ENCODE results near the gene RIPK4. TPM values are rescaled to one million over a fixed set of nuclear protein-coding genes. Genes with fewer than 3 reads are reported as not detected.
A peak's percentile ranks its signal among the peaks of the same experiment; 100 is the strongest.
"Not testable (repeated sequence)": the region's sequence is repeated elsewhere in the genome, so short reads cannot be mapped to it uniquely, and the experiment has no call there.

RIPK4 gene
- total and polyA plus RNA-seq, 7 experiments from 2014 or later, result 0.24 to 2.2 (median 0.41) TPM; not detected in 1

GRCh38 chr21:41726970-41727783, 39.7 kb downstream of the RIPK4 start:
- H3K9me3 Mint-ChIP-seq, result peaks cover 0 to 19% (median 9%) of the 10 kb centered on the region in 11 donors
- H3K27me3 Mint-ChIP-seq, result peaks cover 31 to 61% (median 47%) of the 10 kb centered on the region in 5 donors
- CTCF ChIA-PET, result no interaction called here
- POLR2A ChIA-PET, result no interaction called here
- H3K27ac ChIP-seq (ENCODE audit: low read depth, low read length), result no peak overlapping the region
- peaks cover 0 to 3% (median 0%) of the 10 kb centered on the region in 3 experiments for H3K9me3 ChIP-seq (ENCODE audit: control insufficient read depth in 2 of 3, low read length in 3 of 3)
- ATAC-seq (no peak), DNase-seq (no peak)
- H3K27ac Mint-ChIP-seq, result no peak overlapping the region
- H3K4me3 Mint-ChIP-seq, result peak overlapping the region in 1 of 10 donors; percentile 47
- no peak overlapping the region for H3K4me3 ChIP-seq (ENCODE audit: low read length)
- peaks cover 0 to 14% (median 0%) of the 10 kb centered on the region in 7 donors for H3K4me1 Mint-ChIP-seq
- H3K4me1 ChIP-seq (ENCODE audit: control insufficient read depth in 2 of 2, insufficient read depth in 2 of 2, low read length in 2 of 2), result no peaks in the 10 kb centered on the region
- H3K27me3 ChIP-seq (ENCODE audit: control insufficient read depth in 2 of 2, insufficient read depth in 2 of 2, low read length in 2 of 2), result peaks cover 0 to 4% of the 10 kb centered on the region in 2 donors
- intact Hi-C loops (cut with micrococcal nuclease), result no loop called here
- H3K36me3 ChIP-seq (ENCODE audit: control insufficient read depth in 2 of 3, insufficient read depth in 3 of 3, low read length in 3 of 3), result no peaks in the 10 kb centered on the region
- peaks cover 0 to 5% (median 0%) of the 10 kb centered on the region in 5 donors for H3K36me3 Mint-ChIP-seq

GRCh38 chr21:41726630-41726969, 40.3 kb downstream of the RIPK4 start:
- no peak for DNase-seq
- no peaks in the 10 kb centered on the region for H3K4me1 ChIP-seq (ENCODE audit: control insufficient read depth in 2 of 2, insufficient read depth in 2 of 2, low read length in 2 of 2)
- intact Hi-C loops (cut with micrococcal nuclease), result no loop called here
- Mint-ChIP-seq H3K4me1 (peaks cover 0 to 15% (median 0%) of the 10 kb centered on the region in 7 donors), H3K4me3 (peak overlapping the region in 3 of 10 donors; percentile 8 to 47 (median 12)), H3K27ac (no peak overlapping the region), H3K9me3 (peaks cover 0 to 13% (median 6%) of the 10 kb centered on the region in 11 donors), H3K27me3 (peaks cover 37 to 66% (median 48%) of the 10 kb centered on the region in 5 donors), H3K36me3 (peaks cover 0 to 5% (median 0%) of the 10 kb centered on the region in 5 donors)
- H3K36me3 ChIP-seq (ENCODE audit: control insufficient read depth in 2 of 3, insufficient read depth in 3 of 3, low read length in 3 of 3), result no peaks in the 10 kb centered on the region
- ATAC-seq, result no peak
- H3K4me3 ChIP-seq (ENCODE audit: low read length), result no peak overlapping the region
- ChIA-PET POLR2A (no interaction called here), CTCF (no interaction called here)
- peaks cover 0 to 4% of the 10 kb centered on the region in 2 donors for H3K27me3 ChIP-seq (ENCODE audit: control insufficient read depth in 2 of 2, insufficient read depth in 2 of 2, low read length in 2 of 2)
- no peaks in the 10 kb centered on the region for H3K9me3 ChIP-seq (ENCODE audit: control insufficient read depth in 2 of 3, low read length in 3 of 3)
- no peak overlapping the region for H3K27ac ChIP-seq (ENCODE audit: low read depth, low read length)

- ChIA-PET POLR2A (no interaction called here), CTCF (no interaction called here)
- peaks cover 0 to 8% (median 2%) of the 10 kb centered on the region in 11 donors for H3K9me3 Mint-ChIP-seq
- H3K36me3 ChIP-seq (ENCODE audit: control insufficient read depth in 2 of 3, insufficient read depth in 3 of 3, low read length in 3 of 3), result no peaks in the 10 kb centered on the region
- DNase-seq (peak in 1 of 9 donors; percentile 2), ATAC-seq (peak; percentile 31)
- no peak overlapping the region for H3K27ac ChIP-seq (ENCODE audit: low read depth, low read length)
- H3K27me3 ChIP-seq (ENCODE audit: control insufficient read depth in 2 of 2, insufficient read depth in 2 of 2, low read length in 2 of 2), result peaks cover 0 to 4% of the 10 kb centered on the region in 2 donors
- peaks cover 0 to 17% (median 0%) of the 10 kb centered on the region in 7 donors for H3K4me1 Mint-ChIP-seq
- H3K4me3 ChIP-seq (ENCODE audit: low read length), result no peak overlapping the region
- peaks cover 37 to 66% (median 47%) of the 10 kb centered on the region in 5 donors for H3K27me3 Mint-ChIP-seq
- peaks cover 0 to 5% (median 0%) of the 10 kb centered on the region in 5 donors for H3K36me3 Mint-ChIP-seq
- no peaks in the 10 kb centered on the region for H3K9me3 ChIP-seq (ENCODE audit: control insufficient read depth in 2 of 3, low read length in 3 of 3)
- no peak overlapping the region for H3K27ac Mint-ChIP-seq
- intact Hi-C loops (cut with micrococcal nuclease), result no loop called here
- H3K4me3 Mint-ChIP-seq, result peak overlapping the region in 4 of 10 donors; percentile 8 to 47 (median 34)
- no peaks in the 10 kb centered on the region for H3K4me1 ChIP-seq (ENCODE audit: control insufficient read depth in 2 of 2, insufficient read depth in 2 of 2, low read length in 2 of 2)
These were observed 40.7 kb downstream of the RIPK4 start for GRCh38 chr21:41726058-41726558.

- peaks cover 0 to 5% (median 0%) of the 10 kb centered on the region in 5 donors for H3K36me3 Mint-ChIP-seq
These were observed 41.3 kb downstream of the RIPK4 start for GRCh38 chr21:41725421-41726031.

GRCh38 chr21:41723835-41724234, 43.0 kb downstream of the RIPK4 start:
- H3K4me3 Mint-ChIP-seq; H3K27me3 ChIP-seq (ENCODE audit: control insufficient read depth in 2 of 2, insufficient read depth in 2 of 2, low read length in 2 of 2); ATAC-seq; H3K4me1 ChIP-seq (ENCODE audit: control insufficient read depth in 2 of 2, insufficient read depth in 2 of 2, low read length in 2 of 2); H3K27ac ChIP-seq (ENCODE audit: low read depth, low read length); DNase-seq; H3K27ac Mint-ChIP-seq; H3K36me3 Mint-ChIP-seq; H3K36me3 ChIP-seq (ENCODE audit: control insufficient read depth in 2 of 3, insufficient read depth in 3 of 3, low read length in 3 of 3); H3K9me3 Mint-ChIP-seq; POLR2A ChIA-PET; H3K9me3 ChIP-seq (ENCODE audit: control insufficient read depth in 2 of 3, low read length in 3 of 3); intact Hi-C loops (cut with micrococcal nuclease); H3K4me3 ChIP-seq (ENCODE audit: low read length); CTCF ChIA-PET: not testable (repeated sequence)
- Mint-ChIP-seq H3K4me1 (peaks cover 0 to 15% (median 0%) of the 10 kb centered on the region in 7 donors), H3K27me3 (peaks cover 29 to 60% (median 46%) of the 10 kb centered on the region in 5 donors)

More at GRCh38 chr21:41725421-41726031, 41.3 kb downstream of the RIPK4 start:
- Histone ChIP-seq H3K36me3 (ENCODE audit: control insufficient read depth in 2 of 3, insufficient read depth in 3 of 3, low read length in 3 of 3) (no peaks in the 10 kb centered on the region), H3K4me3 (ENCODE audit: low read length) (no peak overlapping the region), H3K4me1 (ENCODE audit: control insufficient read depth in 2 of 2, insufficient read depth in 2 of 2, low read length in 2 of 2) (no peaks in the 10 kb centered on the region), H3K27me3 (ENCODE audit: control insufficient read depth in 2 of 2, insufficient read depth in 2 of 2, low read length in 2 of 2) (peaks cover 0 to 4% of the 10 kb centered on the region in 2 donors), H3K9me3 (ENCODE audit: control insufficient read depth in 2 of 3, low read length in 3 of 3) (no peaks in the 10 kb centered on the region), H3K27ac (ENCODE audit: low read depth, low read length) (no peak overlapping the region)
- ChIA-PET CTCF (no interaction called here), POLR2A (no interaction called here)
- Mint-ChIP-seq H3K27me3 (peaks cover 31 to 64% (median 41%) of the 10 kb centered on the region in 5 donors), H3K27ac (peak overlapping the region in 1 of 9 donors; percentile 33), H3K9me3 (peaks cover 0 to 2% (median 0%) of the 10 kb centered on the region in 11 donors), H3K4me1 (peaks cover 0 to 16% (median 0%) of the 10 kb centered on the region in 7 donors), H3K4me3 (peak overlapping the region in 4 of 10 donors; percentile 26 to 47 (median 34))
- ATAC-seq (peak; percentile 67), DNase-seq (no peak)
- intact Hi-C loops (cut with micrococcal nuclease), result no loop called here

GRCh38 chr21:41722052-41723018, 44.5 kb downstream of the RIPK4 start:
- Mint-ChIP-seq H3K27ac (peak overlapping the region in 1 of 9 donors; percentile 11), H3K27me3 (peaks cover 29 to 59% (median 46%) of the 10 kb centered on the region in 5 donors), H3K36me3 (peaks cover 0 to 5% (median 0%) of the 10 kb centered on the region in 5 donors), H3K4me3 (no peak overlapping the region), H3K4me1 (peaks cover 0 to 15% (median 0%) of the 10 kb centered on the region in 7 donors), H3K9me3 (no peaks in the 10 kb centered on the region)
- no peaks in the 10 kb centered on the region for H3K36me3 ChIP-seq (ENCODE audit: control insufficient read depth in 2 of 3, insufficient read depth in 3 of 3, low read length in 3 of 3)
- no peaks in the 10 kb centered on the region for H3K4me1 ChIP-seq (ENCODE audit: control insufficient read depth in 2 of 2, insufficient read depth in 2 of 2, low read length in 2 of 2)
- H3K4me3 ChIP-seq (ENCODE audit: low read length), result no peak overlapping the region
- H3K27ac ChIP-seq (ENCODE audit: low read depth, low read length), result no peak overlapping the region
- intact Hi-C loops (cut with micrococcal nuclease), result no loop called here
- CTCF ChIA-PET, result no interaction called here
- ATAC-seq (no peak), DNase-seq (no peak)
- no peaks in the 10 kb centered on the region for H3K27me3 ChIP-seq (ENCODE audit: control insufficient read depth in 2 of 2, insufficient read depth in 2 of 2, low read length in 2 of 2)
- POLR2A ChIA-PET, result no interaction called here
- H3K9me3 ChIP-seq (ENCODE audit: control insufficient read depth in 2 of 3, low read length in 3 of 3), result no peaks in the 10 kb centered on the region
